ENCODE measurements around the gene AOAH.

AOAH gene

GRCh38 chr7:36644625-36645422 lies 79.5 kb downstream of the AOAH start:
- no peak for TF ChIP-seq CTCF (IDR thresholded peaks at IDR 0.05; ENCODE audit: control insufficient read depth, extremely low read depth, insufficient read depth)
- DNase-seq (ENCODE audit: low read depth) = no peak
- H3K4me3 ChIP-seq (ENCODE audit: low read depth, low read length) = no peak overlapping the region

DNA sequence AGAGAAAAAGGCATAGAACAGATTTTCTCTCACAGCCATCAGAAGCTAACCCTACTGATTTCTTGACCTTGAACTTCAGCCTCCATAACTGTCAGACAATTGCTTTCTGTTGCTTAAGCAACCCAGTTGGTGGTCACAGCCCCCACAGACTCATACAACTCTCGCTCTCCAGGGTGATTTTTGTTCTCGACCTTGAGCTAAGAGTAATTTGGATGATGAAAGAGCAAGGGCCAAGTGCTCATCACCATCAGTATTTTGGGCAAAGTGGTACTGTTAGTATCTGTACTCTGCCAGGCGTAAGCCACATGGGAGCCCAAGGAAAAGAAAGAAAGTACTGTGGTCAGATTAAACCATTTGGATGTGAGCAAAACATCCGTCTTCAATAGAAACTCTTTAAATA lies 81.9 kb downstream of the AOAH start:
- DNase-seq (ENCODE audit: low read depth) = no peak
- no peak for TF ChIP-seq CTCF (IDR thresholded peaks at IDR 0.05; ENCODE audit: control insufficient read depth, extremely low read depth, insufficient read depth)
- H3K4me3 ChIP-seq (ENCODE audit: low read depth, low read length) = no peak overlapping the region

DNA sequence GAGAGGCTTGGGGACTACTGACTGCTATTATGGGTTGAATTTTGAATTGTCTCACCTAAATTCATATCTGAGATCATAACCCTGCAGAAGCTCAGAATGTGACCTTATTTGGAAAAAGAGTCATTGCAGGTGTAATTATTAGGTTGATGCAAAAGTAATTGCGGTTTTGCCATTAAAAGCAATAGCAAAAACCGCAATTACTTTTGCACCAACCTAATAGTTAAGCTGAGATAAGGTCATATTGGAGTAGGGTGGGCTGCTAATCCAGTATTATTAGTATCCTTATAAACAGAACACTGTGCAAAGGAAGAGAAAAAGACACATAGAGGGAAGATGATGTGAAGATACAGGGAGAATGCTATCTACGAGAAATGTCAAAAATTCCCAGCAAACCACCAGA lies 82.3 kb downstream of the AOAH start:
- no peak for DNase-seq (ENCODE audit: low read depth)
- H3K4me3 ChIP-seq (ENCODE audit: low read depth, low read length) = no peak overlapping the region
- TF ChIP-seq CTCF (IDR thresholded peaks at IDR 0.05; ENCODE audit: control insufficient read depth, extremely low read depth, insufficient read depth) = no peak

DNA sequence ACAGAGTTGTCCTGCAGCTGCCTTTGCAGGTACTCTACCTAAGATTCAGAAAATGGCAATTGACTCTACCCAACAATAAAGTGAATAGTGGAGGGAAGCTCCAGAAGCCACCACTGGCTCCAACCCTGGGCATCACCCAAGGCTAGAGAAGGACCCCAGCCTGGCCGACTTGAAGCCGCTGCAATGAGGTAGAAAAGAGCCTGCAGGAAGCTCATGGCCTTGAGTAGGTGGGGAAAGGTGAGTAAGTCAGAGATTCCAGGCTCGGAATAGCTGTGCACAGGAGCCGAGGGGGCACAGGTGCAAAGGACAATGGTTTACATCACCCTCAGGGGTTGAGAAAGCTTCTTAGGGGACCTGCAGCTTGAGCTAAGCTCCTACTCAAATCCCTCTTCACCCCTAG lies 83.6 kb downstream of the AOAH start:
- H3K4me3 ChIP-seq (ENCODE audit: low read depth, low read length) = no peak overlapping the region
- no peak for DNase-seq (ENCODE audit: low read depth)
- no peak for TF ChIP-seq CTCF (IDR thresholded peaks at IDR 0.05; ENCODE audit: control insufficient read depth, extremely low read depth, insufficient read depth)

GRCh38 chr7:36639826-36640225 lies 84.5 kb downstream of the AOAH start:
- H3K4me3 ChIP-seq (ENCODE audit: low read depth, low read length) = no peak overlapping the region
- no peak for DNase-seq (ENCODE audit: low read depth)
- TF ChIP-seq CTCF (IDR thresholded peaks at IDR 0.05; ENCODE audit: control insufficient read depth, extremely low read depth, insufficient read depth) = no peak

DNA sequence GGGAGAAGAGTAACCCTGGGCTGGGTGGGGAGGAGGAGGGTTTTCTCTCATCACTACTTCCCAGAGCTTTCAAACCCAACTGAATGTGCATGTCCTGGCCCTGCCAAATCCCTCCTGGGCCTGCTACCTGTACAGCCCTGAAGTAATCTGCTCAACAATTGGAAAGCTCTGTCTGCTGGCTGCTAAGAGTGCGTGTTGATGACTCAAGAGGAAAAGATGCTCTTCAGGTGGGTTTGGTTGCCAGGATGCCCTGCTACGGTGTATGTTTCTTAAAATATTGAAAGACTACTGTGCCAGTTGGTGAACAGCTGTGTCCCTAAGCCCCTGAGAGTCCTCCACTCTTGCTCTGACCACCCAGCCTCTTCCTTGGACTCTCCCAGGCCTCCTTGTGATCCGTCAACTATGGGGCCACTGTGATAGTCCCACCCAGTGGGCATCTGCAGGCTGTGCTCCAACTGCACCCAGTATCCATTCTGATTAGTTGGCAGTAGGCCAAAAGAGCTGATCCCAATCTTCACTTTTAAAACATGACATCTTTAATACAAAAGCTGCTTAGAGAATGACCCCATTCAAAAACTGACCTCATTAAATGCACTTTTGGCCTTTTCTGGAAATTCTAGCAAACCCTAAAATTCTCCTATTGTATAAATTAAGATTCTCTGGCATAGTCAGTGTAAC lies 85.6 kb downstream of the AOAH start:
- TF ChIP-seq CTCF (IDR thresholded peaks at IDR 0.05; ENCODE audit: control insufficient read depth, extremely low read depth, insufficient read depth) = no peak
- H3K4me3 ChIP-seq (ENCODE audit: low read depth, low read length) = no peak overlapping the region
- DNase-seq (ENCODE audit: low read depth) = no peak
